AG10803 (cell line): ENCODE results near the gene PURA.

Experiments used
- DNase-seq: peaks from one replicate; pipeline ENCODE4 v3.0.0; 2010; ENCODE audit warnings: low read depth
- H3K4me3 ChIP-seq: 2 replicates; pipeline ENCODE4 v1.5.1; 2011; ENCODE audit warnings: mild to moderate bottlenecking, low read length, control low read depth
- CTCF ChIP-seq: conservative IDR thresholded peaks from 2 replicates; pipeline ENCODE4 v1.5.1; 2011; ENCODE audit warnings: mild to moderate bottlenecking, low read length, control low read depth, inconsistent platforms

The PURA gene

GRCh38 chr5:140083650-140084049 is 30.3 kb upstream of the PURA start:
- no peak for TF ChIP-seq CTCF
- DNase-seq, result no peak
- no peak overlapping the region for H3K4me3 ChIP-seq

DNA sequence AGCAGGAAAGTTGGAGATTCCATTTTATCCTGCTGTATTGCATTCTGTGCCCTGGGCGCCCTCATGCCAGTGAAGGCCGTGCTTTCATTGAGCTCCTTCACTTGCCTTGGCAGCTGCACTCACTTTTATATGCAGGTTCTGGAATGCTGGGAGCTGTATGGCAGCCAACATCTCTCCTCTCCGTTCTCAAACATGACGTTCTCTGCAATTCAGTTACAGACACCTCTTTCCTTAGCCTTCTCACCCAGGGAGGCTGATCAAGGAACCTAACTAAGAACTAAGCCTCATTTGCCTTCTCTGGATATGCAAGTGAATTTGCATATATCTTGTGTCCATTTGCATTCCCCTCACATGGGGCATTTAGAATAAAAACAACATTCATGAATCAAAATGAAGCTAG is 29.4 kb upstream of the PURA start:
- no peak for TF ChIP-seq CTCF
- no peak for DNase-seq
- no peak overlapping the region for H3K4me3 ChIP-seq

DNA sequence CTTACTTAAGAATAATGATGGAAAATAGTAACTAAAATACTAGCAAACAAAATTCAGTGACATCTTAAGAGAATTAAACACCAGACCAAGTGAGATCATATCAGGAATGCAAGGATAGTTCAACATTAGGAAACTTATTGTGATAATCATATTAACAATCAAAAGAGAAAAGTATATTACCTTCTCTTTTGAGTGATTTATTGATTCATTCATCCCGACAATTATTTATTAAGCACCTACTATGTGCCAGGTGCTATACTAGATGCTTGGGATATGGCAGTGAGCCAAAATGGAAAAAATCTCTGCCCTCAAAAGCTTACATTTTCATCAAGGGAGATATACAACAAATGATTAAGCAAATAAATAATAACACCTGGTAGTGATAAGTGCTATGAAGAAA is 23.7 kb upstream of the PURA start:
- no peak for DNase-seq
- TF ChIP-seq CTCF, result no peak
- no peak overlapping the region for H3K4me3 ChIP-seq

DNA sequence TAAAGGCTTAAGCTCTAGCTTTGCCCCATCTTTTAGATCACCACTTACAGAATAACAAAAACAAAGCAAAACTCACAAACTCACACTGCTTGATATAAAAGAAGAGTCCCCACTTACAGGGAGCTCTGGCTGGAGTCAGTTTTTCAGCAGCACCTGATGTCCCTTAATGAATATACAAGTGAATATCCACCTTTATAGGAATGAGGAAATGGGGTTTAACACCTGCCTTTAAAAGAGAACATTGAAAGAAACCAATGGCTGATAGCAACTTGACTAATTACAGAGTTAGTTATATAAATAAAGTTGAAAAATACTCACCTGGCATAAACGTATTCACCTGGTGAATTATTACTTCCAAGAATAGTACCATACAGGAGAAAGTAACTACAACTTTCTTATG is 20.7 kb upstream of the PURA start:
- DNase-seq, result no peak
- no peak overlapping the region for H3K4me3 ChIP-seq
- TF ChIP-seq CTCF, result no peak

- no peak overlapping the region for H3K4me3 ChIP-seq
- DNase-seq, result no peak
- TF ChIP-seq CTCF, result no peak
Measured at GRCh38 chr5:140093866-140094265, 20.0 kb upstream of the PURA start.

GRCh38 chr5:140094889-140095288 is 19.0 kb upstream of the PURA start:
- no peak for DNase-seq
- H3K4me3 ChIP-seq, result no peak overlapping the region
- TF ChIP-seq CTCF, result no peak

GRCh38 chr5:140101179-140101578 is 12.7 kb upstream of the PURA start:
- no peak overlapping the region for H3K4me3 ChIP-seq
- TF ChIP-seq CTCF, result no peak
- no peak for DNase-seq
